Cardiac atrium fibroblast (primary cell): ENCODE data around the gene KREMEN2. TPM values are rescaled to one million over a fixed set of nuclear protein-coding genes. Genes with fewer than 3 reads are reported as not detected.

Experiments
- total RNA-seq: library from RNA; depleted of rRNA; stranded (reverse); fragments of >200 nt; gene quantifications from 2 replicates; pipeline ENCODE4 v1.2.3, GENCODE V29; 2015

KREMEN2 gene, protein sequence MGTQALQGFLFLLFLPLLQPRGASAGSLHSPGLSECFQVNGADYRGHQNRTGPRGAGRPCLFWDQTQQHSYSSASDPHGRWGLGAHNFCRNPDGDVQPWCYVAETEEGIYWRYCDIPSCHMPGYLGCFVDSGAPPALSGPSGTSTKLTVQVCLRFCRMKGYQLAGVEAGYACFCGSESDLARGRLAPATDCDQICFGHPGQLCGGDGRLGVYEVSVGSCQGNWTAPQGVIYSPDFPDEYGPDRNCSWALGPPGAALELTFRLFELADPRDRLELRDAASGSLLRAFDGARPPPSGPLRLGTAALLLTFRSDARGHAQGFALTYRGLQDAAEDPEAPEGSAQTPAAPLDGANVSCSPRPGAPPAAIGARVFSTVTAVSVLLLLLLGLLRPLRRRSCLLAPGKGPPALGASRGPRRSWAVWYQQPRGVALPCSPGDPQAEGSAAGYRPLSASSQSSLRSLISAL
- not detected in 2 replicates for total RNA-seq

GRCh38 chr16:2963723-2964474 is at the start of gene KREMEN2:
Gene KREMEN2, plus strand, starts transcription at chr16:2964275. Its CDS starts 246 bp downstream, at chr16:2964521.

DNA sequence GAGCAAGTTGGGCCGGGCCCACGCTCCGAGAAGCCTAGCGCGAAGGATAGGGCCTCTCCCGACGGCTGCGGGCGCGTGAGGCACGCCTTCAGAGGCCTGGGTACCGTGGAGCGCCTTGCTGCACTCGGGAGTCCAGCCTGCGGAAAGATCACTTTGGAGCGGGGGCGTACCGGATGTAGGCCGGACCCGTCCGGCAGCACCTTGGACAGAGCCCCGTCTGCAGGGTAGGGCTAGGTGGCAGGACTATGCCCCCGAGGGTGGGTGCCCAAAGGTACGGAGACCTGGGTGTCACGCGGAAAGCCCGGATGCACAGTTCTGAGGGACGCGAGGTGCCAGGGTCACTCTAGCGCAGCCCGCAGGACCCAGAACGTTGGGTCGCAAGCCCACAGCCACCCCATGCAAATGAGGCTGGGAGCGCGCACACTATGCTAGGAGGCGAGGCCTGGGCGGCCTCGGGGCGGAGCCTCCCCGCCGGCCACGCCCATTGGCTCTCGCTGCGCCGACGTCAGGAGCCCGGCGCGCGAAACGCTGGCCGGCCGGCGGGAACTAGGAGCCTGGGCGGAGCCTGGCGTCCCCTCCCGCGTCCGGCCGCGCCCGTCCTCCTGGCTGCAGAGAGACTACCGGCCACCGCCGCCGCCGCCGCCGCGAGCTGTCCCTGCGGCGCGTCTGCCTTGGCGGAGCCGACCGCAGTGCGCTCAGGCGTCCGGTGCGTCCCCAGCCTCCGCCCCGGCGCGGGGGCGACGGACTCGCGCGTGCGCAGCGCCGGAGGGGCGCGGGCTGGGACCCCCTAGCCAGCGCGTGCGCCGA is 4.9 kb downstream of the KREMEN2 start, which contains the start of gene PAQR4:
TSS of gene PAQR4 (plus strand) at position 611 of the 807 bp plus-strand sequence. CDS start 327 bp downstream, outside the sequence.

GRCh38 chr16:2980227-2981176 is 16.4 kb downstream of the KREMEN2 start, which contains the start of gene PKMYT1:
Gene PKMYT1, minus strand, starts transcription at chr16:2980446. Its CDS starts 789 bp downstream, at chr16:2979657.

DNA sequence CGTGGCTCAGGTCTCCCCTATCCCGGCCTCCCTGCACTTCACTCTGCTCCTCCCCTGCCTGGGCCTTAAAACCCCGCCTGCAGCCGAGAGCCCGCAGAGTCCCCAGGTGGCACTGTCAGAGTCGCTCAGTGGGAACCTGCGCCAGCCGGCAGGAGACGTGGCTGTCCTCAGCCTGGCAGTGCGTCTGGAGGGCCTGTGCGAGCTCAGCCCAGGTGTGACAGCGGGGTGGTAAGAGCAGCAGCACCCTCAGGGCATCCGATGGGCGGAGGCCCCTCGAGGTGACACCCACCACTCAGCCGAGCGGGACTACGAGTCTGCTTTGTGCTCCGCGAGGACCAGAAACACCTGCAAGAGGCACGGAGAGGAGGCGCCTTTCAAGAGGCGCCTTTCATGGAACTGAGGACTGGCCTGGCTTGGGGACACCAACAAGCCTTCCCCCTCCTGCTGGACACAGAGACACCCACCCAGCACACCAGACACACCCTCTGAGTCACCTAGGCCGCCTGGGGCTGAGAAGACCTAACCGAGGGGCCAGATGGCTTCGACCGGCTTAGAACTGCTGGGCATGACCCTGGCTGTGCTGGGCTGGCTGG is 48.8 kb downstream of the KREMEN2 start, which contains the start of gene CLDN9:
TSS of gene CLDN9 (plus strand) at position 96 of the 593 bp plus-strand sequence. CDS start at position 536, 440 bp downstream.

Other genes starting within 250 kb of the KREMEN2 start
- gene PRSS27, start 244.1 kb upstream of the KREMEN2 start, total RNA-seq, result 0.16 and 0.18 TPM in 2 replicates
- 46.7 and 53.8 TPM in 2 replicates for gene SRRM2, start 211.6 kb upstream of the KREMEN2 start, total RNA-seq
- 262 and 317 TPM in 2 replicates for gene ELOB, start 187.0 kb upstream of the KREMEN2 start, total RNA-seq
- gene PRSS33, start 176.7 kb upstream of the KREMEN2 start, total RNA-seq, result not detected in 2 replicates
- not detected in 2 replicates for gene PRSS41, start 165.8 kb upstream of the KREMEN2 start, total RNA-seq
- gene PRSS21, start 147.0 kb upstream of the KREMEN2 start, total RNA-seq, result not detected in 2 replicates
- gene ZG16B, start 134.0 kb upstream of the KREMEN2 start, total RNA-seq, result 1.8 TPM in 1 of 2 replicates, not detected in the other
- not detected in 2 replicates for gene PRSS22, start 106.1 kb upstream of the KREMEN2 start, total RNA-seq
- 75.6 and 81.2 TPM in 2 replicates for gene FLYWCH2, start 81.1 kb upstream of the KREMEN2 start, total RNA-seq
- 22.6 and 28.2 TPM in 2 replicates for gene FLYWCH1, start 52.3 kb upstream of the KREMEN2 start, total RNA-seq
- gene PAQR4, start 5.1 kb downstream of the KREMEN2 start, total RNA-seq, result 10.0 and 10.5 TPM in 2 replicates
- 5.8 and 14.6 TPM in 2 replicates for gene PKMYT1, start 16.2 kb downstream of the KREMEN2 start, total RNA-seq
- not detected in 2 replicates for gene CLDN9, start 48.6 kb downstream of the KREMEN2 start, total RNA-seq
- gene CLDN6, start 53.9 kb downstream of the KREMEN2 start, total RNA-seq, result 0.16 TPM in 1 of 2 replicates, not detected in the other
- 164 and 196 TPM in 2 replicates for gene TNFRSF12A, start 56.1 kb downstream of the KREMEN2 start, total RNA-seq
- gene HCFC1R1, start 59.7 kb downstream of the KREMEN2 start, total RNA-seq, result 6.5 and 12.0 TPM in 2 replicates
- 18.5 and 19.9 TPM in 2 replicates for gene THOC6, start 59.8 kb downstream of the KREMEN2 start, total RNA-seq
- gene BICDL2, start 72.7 kb downstream of the KREMEN2 start, total RNA-seq, result 0.16 TPM in 1 of 2 replicates, not detected in the other
- gene MMP25, start 82.3 kb downstream of the KREMEN2 start, total RNA-seq, result not detected in 2 replicates
- 9.7 and 131 TPM in 2 replicates for gene IL32, start 101.4 kb downstream of the KREMEN2 start, total RNA-seq
- not detected in 2 replicates for gene ZSCAN10, start 135.0 kb downstream of the KREMEN2 start, total RNA-seq
- 10.7 and 13.8 TPM in 2 replicates for gene ZNF205, start 148.3 kb downstream of the KREMEN2 start, total RNA-seq
- 3.9 and 5.2 TPM in 2 replicates for gene ZNF213, start 170.8 kb downstream of the KREMEN2 start, total RNA-seq
- not detected in 2 replicates for gene OR1F1, start 223.9 kb downstream of the KREMEN2 start, total RNA-seq